Small intestine (tissue), 7 donors: ENCODE measurements around the gene CHKB. TPM values are rescaled to one million over a fixed set of nuclear protein-coding genes. Genes with fewer than 3 reads are reported as not detected.

ENCODE experiments used
- DNase-seq, 2 donors: peaks; one replicate each; pipeline versions ENCODE4 v3.0.0 to v3.0.0-alpha.2; 2013
- FAIRE-seq: peaks from 2 replicates; lab custom pipeline; 2012; peaks lifted over from hg19 to GRCh38; lab: Jason Lieb, UNC
- H3K27ac ChIP-seq, 3 donors: one replicate each; pipeline ENCODE4 v1.5.1; 2013; ENCODE audit warnings: low read length in 2 of 3, mild to moderate bottlenecking in 2 of 3, control low read depth in 1 of 3, inconsistent platforms in 1 of 3, low read depth in 1 of 3, moderate library complexity in 1 of 3
- H3K27me3 ChIP-seq, 3 donors: one replicate each; pipeline ENCODE4 v1.6.1; 2013; ENCODE audit warnings: low read length in 3 of 3, inconsistent platforms in 1 of 3; ENCODE audit not compliant: control insufficient read depth in 3 of 3, insufficient read depth in 3 of 3
- H3K36me3 ChIP-seq, 3 donors: one replicate each; pipeline ENCODE4 v1.6.1; 2013; ENCODE audit warnings: low read length in 3 of 3, inconsistent platforms in 1 of 3, low read depth in 1 of 3, mild to moderate bottlenecking in 1 of 3, moderate library complexity in 1 of 3; ENCODE audit not compliant: control insufficient read depth in 3 of 3, insufficient read depth in 2 of 3
- H3K4me1 ChIP-seq, 3 donors: one replicate each; pipeline ENCODE4 v1.6.1; 2013; ENCODE audit warnings: low read length in 2 of 3, inconsistent platforms in 1 of 3, low read depth in 1 of 3, mild to moderate bottlenecking in 1 of 3, moderate library complexity in 1 of 3; ENCODE audit not compliant: control insufficient read depth in 3 of 3, insufficient read depth in 2 of 3
- H3K4me3 ChIP-seq, 3 donors: one replicate each; pipeline ENCODE4 v1.5.1; 2013; ENCODE audit warnings: low read length in 3 of 3, control low read depth in 1 of 3, inconsistent platforms in 1 of 3, low read depth in 1 of 3, mild to moderate bottlenecking in 1 of 3, moderate library complexity in 1 of 3
- H3K9me3 ChIP-seq, 2 donors: one replicate each; pipeline ENCODE4 v1.6.1; 2013; ENCODE audit warnings: low read depth in 1 of 2, low read length in 1 of 2; ENCODE audit not compliant: control insufficient read depth in 2 of 2, insufficient read depth in 1 of 2
- WGBS, 3 donors: extraction: QIAGEN DNeasy Blood & Tissue Kit; methylation state at CpG; one replicate each; pipeline ENCODE4 v1.1.7; 2013; 5-methylcytosine and 5-hydroxymethylcytosine counted together
- polyA plus RNA-seq, 4 donors: library from polyadenylated mRNA; stranded (reverse) in 3 of 4; unstranded in 1 of 4; fragments of 200-250 nt in 3 of 4; fragments of 120-200 nt in 1 of 4; gene quantifications; one replicate each; pipeline versions ENCODE4 v1.2.1 to v1.2.3, GENCODE V29; 2013
- donor health status: healthy with polysubstance abuse.
- donor health status: control.
- donor health status: control.
- donor health status: Bipolar disorder and iron deficiency.
- donor health status: healthy.

Gene CHKB
- polyA plus RNA-seq, 4 donors, result 61.2 to 371 (median 223) TPM

DNA sequence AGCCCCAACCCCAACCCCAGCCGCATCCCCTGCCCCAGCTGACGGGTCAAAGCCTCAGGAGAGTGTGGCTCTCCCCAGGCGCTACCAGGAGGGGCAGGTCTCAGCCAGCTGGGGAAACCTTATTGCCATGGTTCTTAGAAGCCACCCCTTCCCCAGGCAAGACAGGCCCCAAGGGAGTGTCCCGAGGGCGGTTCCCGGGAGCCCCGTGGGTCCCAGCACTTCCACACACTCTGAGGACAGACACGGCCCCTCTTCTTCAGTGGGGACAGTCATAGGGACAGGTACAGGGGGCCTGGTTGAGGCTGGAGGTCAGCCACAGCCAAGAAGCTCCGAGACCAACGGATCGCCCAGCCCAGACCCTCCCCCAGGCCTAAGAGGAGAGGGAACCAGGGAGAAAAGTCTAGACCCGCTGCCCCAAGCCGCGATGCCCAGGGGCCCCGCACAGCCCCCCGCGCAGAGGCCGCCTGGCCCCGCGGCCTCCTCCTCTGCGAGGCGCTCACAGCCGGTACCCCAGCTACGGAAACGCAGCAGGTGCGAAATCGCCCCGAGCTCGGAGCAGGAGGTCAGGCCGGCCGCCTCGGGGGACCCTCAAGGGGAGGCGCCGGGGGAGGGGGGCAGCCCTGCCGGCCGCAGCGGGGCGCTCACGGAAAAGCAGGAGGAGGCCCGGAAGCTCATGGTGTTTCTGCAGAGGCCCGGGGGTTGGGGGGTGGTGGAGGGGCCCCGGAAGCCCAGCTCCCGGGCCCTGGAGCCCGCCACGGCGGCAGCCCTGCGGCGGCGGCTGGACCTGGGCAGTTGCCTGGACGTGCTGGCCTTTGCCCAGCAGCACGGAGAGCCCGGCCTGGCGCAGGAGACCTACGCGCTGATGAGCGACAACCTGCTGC is 34.4 kb downstream of the CHKB start:
- peak overlapping the region in 2 of 3 donors; percentile 36 to 61 for H3K27ac ChIP-seq
- FAIRE-seq (no peak), DNase-seq (peak in 1 of 2 donors; percentile 55)
- H3K36me3 ChIP-seq, result no peaks in the 10 kb centered on the region
- peaks cover 0 to 64% (median 0%) of the 10 kb centered on the region in 3 donors for H3K27me3 ChIP-seq
- peak overlapping the region in 2 of 3 donors; percentile 35 to 40 for H3K4me3 ChIP-seq
- H3K4me1 ChIP-seq, result peaks cover 0 to 14% (median 0%) of the 10 kb centered on the region in 3 donors
- WGBS, 3 donors, result 8 to 10% (median 9%) methylated on average over 36 to 56 of the region's 56 CpGs
- no peaks in the 10 kb centered on the region for H3K9me3 ChIP-seq

DNA sequence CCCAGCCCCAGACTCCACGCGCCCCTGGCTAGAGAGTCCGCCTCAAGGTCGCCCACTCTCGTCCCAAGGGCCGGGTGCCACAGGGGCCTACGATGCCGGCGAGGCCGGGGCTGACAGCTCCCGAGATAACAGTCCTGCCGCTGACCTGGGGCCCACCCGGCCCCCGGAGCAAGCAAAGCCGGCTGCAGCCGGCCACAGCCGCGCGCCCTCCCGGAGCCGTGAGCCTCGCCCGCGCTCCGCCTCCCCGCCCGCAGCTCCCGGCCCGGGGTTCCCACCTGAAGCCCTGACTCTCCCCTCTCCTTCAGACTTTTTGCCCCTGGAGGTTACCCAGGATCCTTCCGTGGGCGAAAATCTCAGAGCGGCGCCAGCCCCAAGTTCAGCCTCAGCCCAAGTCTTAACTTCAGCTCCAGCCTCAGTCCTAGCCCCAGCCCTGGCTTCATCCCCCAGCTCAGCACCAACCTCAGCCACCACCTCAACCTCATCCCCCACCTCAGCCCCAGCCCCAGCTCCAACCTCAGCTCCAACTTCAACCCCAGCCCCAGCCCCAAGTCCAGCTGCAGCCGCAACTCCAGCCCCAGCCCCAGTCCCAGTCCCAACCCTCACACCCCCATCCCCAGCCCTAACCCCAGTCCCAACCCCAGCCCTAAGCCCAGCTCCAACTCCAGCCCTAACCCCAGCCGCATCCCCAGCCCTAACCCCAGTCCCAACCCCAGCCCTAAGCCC is 35.2 kb downstream of the CHKB start:
- H3K4me1 ChIP-seq, result peaks cover 0 to 14% (median 0%) of the 10 kb centered on the region in 3 donors
- no peaks in the 10 kb centered on the region for H3K36me3 ChIP-seq
- no peak overlapping the region for H3K27ac ChIP-seq
- H3K27me3 ChIP-seq, result peaks cover 0 to 64% (median 0%) of the 10 kb centered on the region in 3 donors
- no peaks in the 10 kb centered on the region for H3K9me3 ChIP-seq
- H3K4me3 ChIP-seq, result no peak overlapping the region
- DNase-seq (no peak), FAIRE-seq (no peak)
- WGBS, 3 donors, result 30 to 35% (median 35%) methylated on average over 18 to 35 of the region's 35 CpGs

DNA sequence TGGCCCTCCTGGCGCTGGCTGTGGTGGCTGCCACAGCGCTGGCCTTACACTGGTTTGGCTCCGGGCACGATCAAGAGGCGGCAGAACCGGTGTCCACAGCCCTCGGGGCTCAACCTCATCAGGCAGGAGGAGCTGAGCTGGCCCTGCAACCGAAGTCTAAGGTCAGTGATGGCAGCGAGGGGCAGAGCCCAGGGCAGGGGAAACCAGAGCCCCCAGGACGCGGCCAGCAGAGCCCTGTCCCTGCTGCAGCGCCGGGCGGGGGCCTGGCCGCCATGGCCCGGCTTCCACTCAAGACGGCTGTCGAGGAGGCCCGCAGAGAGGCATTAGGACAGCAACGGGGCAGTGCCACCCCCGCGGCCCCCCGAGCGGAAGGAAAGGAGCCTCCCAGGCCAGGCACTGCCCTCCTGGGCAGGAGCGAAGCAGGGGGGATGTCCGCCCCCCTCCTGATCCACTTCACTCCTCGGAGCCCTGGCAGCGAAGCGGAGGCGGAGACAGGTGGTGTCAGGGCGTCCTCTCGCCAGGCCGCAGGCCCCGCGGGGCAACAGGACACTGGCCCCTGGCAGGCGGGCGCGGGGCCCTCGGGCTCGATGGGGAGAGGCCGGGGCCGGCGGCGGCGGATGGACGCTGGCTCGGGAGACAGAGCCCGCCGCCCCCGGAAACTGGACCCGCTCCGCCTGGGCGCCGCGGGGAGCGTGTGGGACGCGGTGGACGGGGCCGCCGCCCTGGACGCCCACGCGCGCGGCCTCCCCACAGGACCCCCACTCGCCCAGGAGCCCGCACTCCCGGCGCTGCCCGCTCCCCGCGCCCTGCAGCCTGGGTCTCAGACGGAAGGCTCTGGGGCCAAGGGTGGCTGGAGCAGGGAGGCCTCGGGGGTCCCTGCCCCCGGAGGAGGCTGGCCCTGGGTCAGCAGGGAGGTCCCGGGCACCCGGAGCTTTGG is 36.1 kb downstream of the CHKB start:
- peaks cover 0 to 14% (median 0%) of the 10 kb centered on the region in 3 donors for H3K4me1 ChIP-seq
- H3K27ac ChIP-seq, result no peak overlapping the region
- 65 to 79% (median 75%) methylated on average over 33 to 78 of the region's 78 CpGs for WGBS, 3 donors
- no peak for DNase-seq
- no peak for FAIRE-seq
- H3K36me3 ChIP-seq, result no peaks in the 10 kb centered on the region
- peaks cover 0 to 62% (median 0%) of the 10 kb centered on the region in 3 donors for H3K27me3 ChIP-seq
- H3K9me3 ChIP-seq, result no peaks in the 10 kb centered on the region
- no peak overlapping the region for H3K4me3 ChIP-seq

- H3K4me3 ChIP-seq, result no peak within 1 kb of the TSS
- peaks cover 0 to 61% (median 0%) of the 10 kb centered on the region in 3 donors for H3K27me3 ChIP-seq
- peaks cover 0 to 14% (median 0%) of the 10 kb centered on the region in 3 donors for H3K4me1 ChIP-seq
- 66 to 75% (median 67%) methylated on average over 10 of the region's 10 CpGs for WGBS, 3 donors
- H3K9me3 ChIP-seq, result no peaks in the 10 kb centered on the region
- no peaks in the 10 kb centered on the region for H3K36me3 ChIP-seq
- H3K27ac ChIP-seq, result peak within 1 kb of the TSS in 2 of 3 donors; percentile 38 to 80
- DNase-seq (no peak), FAIRE-seq (no peak)
Measured at GRCh38 chr22:50545522-50546325, 36.9 kb downstream of the CHKB start, which contains the start of gene KLHDC7B. KLHDC7B (plus strand) TSS chr22:50545899; CDS start chr22:50546244, 345 bp downstream.

DNA sequence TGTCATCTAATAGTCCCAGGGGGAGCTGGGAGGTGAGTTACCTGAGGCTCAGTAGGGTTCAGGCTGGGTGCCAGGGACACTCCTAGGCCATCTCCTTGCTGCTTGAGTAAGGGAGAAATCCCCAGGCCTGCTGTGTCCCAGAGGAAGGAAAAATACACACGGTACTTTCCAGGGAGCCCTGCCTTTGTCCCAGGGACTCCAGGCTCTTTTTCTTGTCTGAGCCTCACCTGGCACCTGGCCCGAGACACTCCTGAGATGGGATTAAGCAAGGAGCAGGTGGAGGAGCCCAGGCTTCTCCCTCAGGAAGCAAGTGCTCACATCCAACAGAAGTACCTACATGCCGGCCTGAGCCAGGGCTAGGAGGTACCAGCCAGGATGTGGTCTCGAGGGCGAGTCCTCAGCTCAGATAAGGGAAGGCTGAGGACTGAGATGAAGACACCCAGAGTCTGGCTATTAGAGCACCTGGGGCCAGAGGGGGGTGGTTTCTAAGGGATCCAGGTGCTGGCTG is 37.8 kb downstream of the CHKB start:
- no peak for DNase-seq
- no peak for FAIRE-seq
- H3K4me3 ChIP-seq, result no peak overlapping the region

DNA sequence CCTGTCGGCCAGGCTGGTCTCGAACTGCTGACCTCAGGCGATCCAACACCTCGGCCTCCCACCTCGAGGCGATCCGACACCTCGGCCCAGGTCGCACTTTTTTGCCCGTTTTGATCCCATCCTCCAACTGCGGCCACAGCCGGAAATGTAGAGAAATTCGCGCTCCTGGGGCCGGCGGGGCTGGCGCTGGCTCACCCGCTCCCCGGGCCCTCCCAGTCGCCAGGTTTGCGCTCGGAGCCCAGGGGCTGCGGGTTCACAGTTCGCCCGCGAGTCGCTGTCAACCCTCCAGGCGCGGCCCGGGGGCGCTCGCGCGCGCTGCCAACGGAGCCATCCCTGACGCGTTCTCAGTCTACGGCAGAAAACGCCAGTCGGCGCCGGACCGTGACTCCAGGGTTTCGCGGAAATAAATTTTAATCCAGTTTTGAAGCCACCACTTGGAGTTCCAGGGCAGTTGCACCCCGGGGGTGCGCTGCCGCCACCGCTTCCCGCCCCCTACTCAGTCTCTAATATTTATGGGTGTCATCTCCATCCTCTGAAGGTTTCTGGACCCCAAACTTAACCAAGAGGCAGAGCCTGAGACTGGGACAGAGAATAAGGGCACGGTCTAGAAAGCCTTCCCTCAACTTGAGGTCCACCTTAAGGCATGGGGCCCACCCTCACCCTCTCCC is 38.4 kb downstream of the CHKB start:
- Histone ChIP-seq H3K27ac (peak overlapping the region in 2 of 3 donors; percentile 38 to 80), H3K9me3 (no peaks in the 10 kb centered on the region), H3K4me3 (peak overlapping the region in 2 of 3 donors; percentile 9 to 19), H3K27me3 (peaks cover 0 to 51% (median 0%) of the 10 kb centered on the region in 3 donors), H3K36me3 (no peaks in the 10 kb centered on the region), H3K4me1 (peaks cover 0 to 16% (median under 1%) of the 10 kb centered on the region in 3 donors)
- FAIRE-seq (no peak), DNase-seq (peak; percentile 76 to 88)
- WGBS, 3 donors, result 1 to 4% (median 2%) methylated on average over 51 to 52 of the region's 52 CpGs

More for the DNA sequence above, 37.8 kb downstream of the CHKB start:
- H3K36me3 ChIP-seq, result no peaks in the 10 kb centered on the region
- H3K9me3 ChIP-seq, result no peaks in the 10 kb centered on the region
- peaks cover 0 to 57% (median 0%) of the 10 kb centered on the region in 3 donors for H3K27me3 ChIP-seq
- H3K27ac ChIP-seq, result peak overlapping the region in 2 of 3 donors; percentile 38 to 80
- peaks cover 0 to 14% (median 0%) of the 10 kb centered on the region in 3 donors for H3K4me1 ChIP-seq
- 12 to 52% (median 32%) methylated on average over 5 of the region's 5 CpGs for WGBS, 3 donors
